ENCODE measurements around the gene SLC46A2. TPM values are rescaled to one million over a fixed set of nuclear protein-coding genes. Genes with fewer than 3 reads are reported as not detected.

SLC46A2 gene
- polyA plus RNA-seq, 4 donors, result 0.03 to 0.30 TPM; not detected in 2

DNA sequence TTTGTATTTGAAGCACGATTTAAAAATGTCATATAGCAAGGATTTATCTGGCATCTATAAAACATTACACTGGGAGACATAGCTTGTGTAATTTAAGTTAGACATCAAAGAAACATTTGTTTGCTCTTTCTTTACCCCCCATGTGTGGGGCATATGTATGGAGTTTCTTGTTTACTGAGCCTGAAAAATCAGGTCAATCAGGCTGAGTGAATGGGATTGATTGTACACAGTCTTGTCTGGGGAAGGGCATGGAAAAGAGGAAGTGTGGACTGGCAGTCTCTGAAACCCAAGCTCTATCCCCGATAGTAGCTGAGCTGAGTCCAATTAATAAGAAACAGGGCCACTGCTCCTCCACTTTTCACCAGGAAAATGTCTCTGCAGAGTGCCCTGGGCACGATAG, 49.4 kb downstream of the SLC46A2 start:
- 16 to 46% (median 44%) methylated on average over 3 of the region's 3 CpGs for WGBS, 3 donors
- Histone ChIP-seq H3K36me3 (ENCODE audit: control insufficient read depth in 3 of 3, insufficient read depth in 2 of 3, low read depth in 1 of 3, low read length in 3 of 3) (peaks cover 3 to 22% (median 7%) of the 10 kb centered on the region in 3 donors), H3K9me3 (ENCODE audit: control insufficient read depth in 2 of 2, insufficient read depth in 1 of 2, low read depth in 1 of 2, low read length in 1 of 2) (no peaks in the 10 kb centered on the region), H3K4me3 (ENCODE audit: low read depth in 1 of 3, low read length in 3 of 3) (no peak overlapping the region), H3K4me1 (ENCODE audit: control insufficient read depth in 3 of 3, insufficient read depth in 2 of 3, low read depth in 1 of 3, low read length in 2 of 3) (peaks cover 0 to 10% (median 6%) of the 10 kb centered on the region in 3 donors), H3K27me3 (ENCODE audit: control insufficient read depth in 3 of 3, insufficient read depth in 3 of 3, low read length in 3 of 3) (no peaks in the 10 kb centered on the region), H3K27ac (ENCODE audit: low read depth in 1 of 3, low read length in 2 of 3) (no peak overlapping the region)
- FAIRE-seq (no peak), DNase-seq (peak in 1 of 2 donors; percentile 19)

DNA sequence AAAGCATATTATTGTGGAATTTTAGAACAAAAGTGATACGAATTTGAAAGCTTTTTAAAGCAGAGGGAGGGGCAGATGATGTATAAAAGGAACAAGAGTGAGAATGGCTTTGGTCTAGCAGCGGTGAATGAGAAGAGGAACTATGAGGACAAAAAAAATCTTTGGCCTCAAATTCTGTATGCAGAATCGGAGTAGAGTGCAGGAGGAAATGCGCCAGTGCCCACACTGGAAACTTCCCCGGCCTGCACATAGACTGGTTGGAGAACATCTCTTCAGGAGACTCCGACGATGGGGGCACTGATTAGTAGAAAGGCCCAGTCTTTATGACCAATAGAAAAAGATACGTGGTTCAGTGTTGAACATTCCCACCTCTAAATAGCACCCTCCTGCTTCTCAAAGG, 51.3 kb downstream of the SLC46A2 start:
- H3K36me3 ChIP-seq (ENCODE audit: control insufficient read depth in 3 of 3, insufficient read depth in 2 of 3, low read depth in 1 of 3, low read length in 3 of 3), result peaks cover 3 to 22% (median 7%) of the 10 kb centered on the region in 3 donors
- no peaks in the 10 kb centered on the region for H3K27me3 ChIP-seq (ENCODE audit: control insufficient read depth in 3 of 3, insufficient read depth in 3 of 3, low read length in 3 of 3)
- no peak overlapping the region for H3K27ac ChIP-seq (ENCODE audit: low read depth in 1 of 3, low read length in 2 of 3)
- no peak for DNase-seq
- H3K4me1 ChIP-seq (ENCODE audit: control insufficient read depth in 3 of 3, insufficient read depth in 2 of 3, low read depth in 1 of 3, low read length in 2 of 3), result peaks cover 0 to 22% (median 8%) of the 10 kb centered on the region in 3 donors
- H3K9me3 ChIP-seq (ENCODE audit: control insufficient read depth in 2 of 2, insufficient read depth in 1 of 2, low read depth in 1 of 2, low read length in 1 of 2), result no peaks in the 10 kb centered on the region
- no peak for FAIRE-seq
- 80 to 96% (median 91%) methylated on average over 8 of the region's 8 CpGs for WGBS, 3 donors
- no peak overlapping the region for H3K4me3 ChIP-seq (ENCODE audit: low read depth in 1 of 3, low read length in 3 of 3)

DNA sequence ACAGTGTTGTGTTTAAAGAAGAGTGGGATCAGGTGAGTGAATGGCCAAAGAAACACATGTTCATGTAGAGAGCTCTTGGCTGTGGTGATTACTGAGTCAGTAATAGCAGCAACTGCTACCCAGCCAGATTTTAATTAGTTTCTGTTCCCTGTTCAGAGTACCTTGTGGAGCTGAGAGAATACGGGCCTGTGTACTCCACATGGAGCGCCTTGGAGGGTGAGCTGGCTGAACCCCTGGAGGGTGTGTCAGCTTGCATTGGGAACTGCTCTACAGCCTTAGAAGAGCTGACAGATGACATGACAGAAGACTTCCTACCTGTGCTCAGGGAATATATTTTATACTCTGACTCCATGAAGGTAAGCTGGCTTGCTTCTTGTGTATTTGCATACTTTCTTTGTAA, 52.3 kb downstream of the SLC46A2 start:
- H3K27me3 ChIP-seq (ENCODE audit: control insufficient read depth in 3 of 3, insufficient read depth in 3 of 3, low read length in 3 of 3), result no peaks in the 10 kb centered on the region
- FAIRE-seq (no peak), DNase-seq (no peak)
- peaks cover 3 to 29% (median 7%) of the 10 kb centered on the region in 3 donors for H3K36me3 ChIP-seq (ENCODE audit: control insufficient read depth in 3 of 3, insufficient read depth in 2 of 3, low read depth in 1 of 3, low read length in 3 of 3)
- no peak overlapping the region for H3K27ac ChIP-seq (ENCODE audit: low read depth in 1 of 3, low read length in 2 of 3)
- H3K4me3 ChIP-seq (ENCODE audit: low read depth in 1 of 3, low read length in 3 of 3), result no peak overlapping the region
- H3K4me1 ChIP-seq (ENCODE audit: control insufficient read depth in 3 of 3, insufficient read depth in 2 of 3, low read depth in 1 of 3, low read length in 2 of 3), result peaks cover 0 to 22% (median 8%) of the 10 kb centered on the region in 3 donors
- no peaks in the 10 kb centered on the region for H3K9me3 ChIP-seq (ENCODE audit: control insufficient read depth in 2 of 2, insufficient read depth in 1 of 2, low read depth in 1 of 2, low read length in 1 of 2)
- WGBS, 3 donors, result 66 to 79% (median 67%) methylated on average over 2 of the region's 2 CpGs

DNA sequence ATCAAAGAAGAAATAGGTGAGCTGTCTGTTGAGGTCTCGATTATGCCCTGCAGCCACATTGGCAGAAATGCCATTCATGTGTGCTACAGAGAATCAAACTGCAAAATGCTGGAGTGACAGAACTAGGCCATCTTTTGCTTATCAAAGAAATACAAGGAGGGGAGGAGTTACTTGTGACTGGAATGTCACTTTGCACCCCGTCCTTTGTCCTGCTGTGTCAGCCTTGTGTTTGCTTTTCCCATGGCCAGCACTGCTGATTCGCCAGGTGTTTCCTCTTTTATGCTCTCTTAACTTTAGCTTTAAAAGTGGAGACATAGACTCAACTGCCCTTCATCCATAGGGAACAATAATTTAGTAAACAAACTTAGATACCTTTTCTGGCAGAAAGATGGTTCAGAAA, 54.3 kb downstream of the SLC46A2 start:
- Histone ChIP-seq H3K9me3 (ENCODE audit: control insufficient read depth in 2 of 2, insufficient read depth in 1 of 2, low read depth in 1 of 2, low read length in 1 of 2) (no peaks in the 10 kb centered on the region), H3K4me3 (ENCODE audit: low read depth in 1 of 3, low read length in 3 of 3) (no peak overlapping the region), H3K27me3 (ENCODE audit: control insufficient read depth in 3 of 3, insufficient read depth in 3 of 3, low read length in 3 of 3) (no peaks in the 10 kb centered on the region), H3K4me1 (ENCODE audit: control insufficient read depth in 3 of 3, insufficient read depth in 2 of 3, low read depth in 1 of 3, low read length in 2 of 3) (peaks cover 0 to 22% (median 8%) of the 10 kb centered on the region in 3 donors), H3K27ac (ENCODE audit: low read depth in 1 of 3, low read length in 2 of 3) (peak overlapping the region; percentile 68 to 86 (median 74)), H3K36me3 (ENCODE audit: control insufficient read depth in 3 of 3, insufficient read depth in 2 of 3, low read depth in 1 of 3, low read length in 3 of 3) (peaks cover 3 to 25% (median 9%) of the 10 kb centered on the region in 3 donors)
- no peak for FAIRE-seq
- WGBS, 3 donors, result 8 to 64% (median 27%) methylated on average over 3 of the region's 3 CpGs
- peak; percentile 86 to 93 for DNase-seq

DNA sequence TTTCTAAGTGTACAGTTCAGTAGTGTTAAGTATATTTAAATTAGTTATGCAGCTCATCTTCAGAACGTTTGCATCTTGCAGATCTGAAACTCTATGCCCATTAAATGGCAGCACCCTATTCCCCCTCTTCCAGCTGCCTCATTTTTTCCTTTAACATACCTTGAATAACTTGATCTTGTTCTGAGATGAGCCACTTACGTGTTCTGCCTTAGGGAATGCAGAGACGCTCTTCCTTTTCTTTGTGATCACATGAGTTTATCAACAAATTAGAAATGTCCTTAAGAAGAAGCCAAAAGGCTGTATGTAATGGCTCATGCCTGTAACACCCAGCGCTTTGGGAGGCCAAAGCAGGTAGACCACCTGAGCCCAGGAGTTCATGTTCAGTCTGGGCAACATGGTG, 57.6 kb downstream of the SLC46A2 start:
- no peak for FAIRE-seq

DNA sequence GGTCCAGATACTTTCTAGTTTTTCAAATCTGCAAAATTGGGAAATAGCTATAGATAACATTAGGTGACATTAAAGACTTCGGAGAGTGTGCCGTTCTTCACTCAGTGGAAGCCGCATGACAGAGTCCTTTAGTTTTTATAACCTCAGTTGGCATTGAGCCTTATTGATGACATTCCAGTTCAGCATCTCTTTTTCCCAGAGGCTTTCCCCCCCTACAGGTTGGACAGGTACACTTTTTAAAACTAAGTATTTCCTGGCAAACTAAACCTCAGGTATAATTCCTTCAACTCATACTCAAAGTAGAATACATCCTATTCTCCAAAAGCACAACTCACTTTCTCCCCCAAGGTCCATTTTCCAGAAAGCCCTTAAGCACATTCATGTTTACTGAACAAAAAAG, 58.7 kb downstream of the SLC46A2 start:
- Histone ChIP-seq H3K9me3 (ENCODE audit: control insufficient read depth in 2 of 2, insufficient read depth in 1 of 2, low read depth in 1 of 2, low read length in 1 of 2) (no peaks in the 10 kb centered on the region), H3K36me3 (ENCODE audit: control insufficient read depth in 3 of 3, insufficient read depth in 2 of 3, low read depth in 1 of 3, low read length in 3 of 3) (peaks cover 0 to 19% (median 5%) of the 10 kb centered on the region in 3 donors), H3K27ac (ENCODE audit: low read depth in 1 of 3, low read length in 2 of 3) (no peak overlapping the region), H3K4me1 (ENCODE audit: control insufficient read depth in 3 of 3, insufficient read depth in 2 of 3, low read depth in 1 of 3, low read length in 2 of 3) (peaks cover 5 to 20% (median 5%) of the 10 kb centered on the region in 3 donors), H3K4me3 (ENCODE audit: low read depth in 1 of 3, low read length in 3 of 3) (no peak overlapping the region), H3K27me3 (ENCODE audit: control insufficient read depth in 3 of 3, insufficient read depth in 3 of 3, low read length in 3 of 3) (no peaks in the 10 kb centered on the region)
- FAIRE-seq (no peak), DNase-seq (no peak)
- WGBS, 3 donors, result 64 to 83% (median 65%) methylated on average over 3 of the region's 3 CpGs

More for the DNA sequence above, 57.6 kb downstream of the SLC46A2 start:
- no peak for DNase-seq
- H3K27me3 ChIP-seq (ENCODE audit: control insufficient read depth in 3 of 3, insufficient read depth in 3 of 3, low read length in 3 of 3), result no peaks in the 10 kb centered on the region
- no peak overlapping the region for H3K27ac ChIP-seq (ENCODE audit: low read depth in 1 of 3, low read length in 2 of 3)
- WGBS, 3 donors, result 84 to 92% (median 88%) methylated on average over 4 of the region's 4 CpGs
- H3K4me1 ChIP-seq (ENCODE audit: control insufficient read depth in 3 of 3, insufficient read depth in 2 of 3, low read depth in 1 of 3, low read length in 2 of 3), result peaks cover 5 to 22% (median 8%) of the 10 kb centered on the region in 3 donors
- peaks cover 0 to 19% (median 5%) of the 10 kb centered on the region in 3 donors for H3K36me3 ChIP-seq (ENCODE audit: control insufficient read depth in 3 of 3, insufficient read depth in 2 of 3, low read depth in 1 of 3, low read length in 3 of 3)
- no peaks in the 10 kb centered on the region for H3K9me3 ChIP-seq (ENCODE audit: control insufficient read depth in 2 of 2, insufficient read depth in 1 of 2, low read depth in 1 of 2, low read length in 1 of 2)
- no peak overlapping the region for H3K4me3 ChIP-seq (ENCODE audit: low read depth in 1 of 3, low read length in 3 of 3)

DNA sequence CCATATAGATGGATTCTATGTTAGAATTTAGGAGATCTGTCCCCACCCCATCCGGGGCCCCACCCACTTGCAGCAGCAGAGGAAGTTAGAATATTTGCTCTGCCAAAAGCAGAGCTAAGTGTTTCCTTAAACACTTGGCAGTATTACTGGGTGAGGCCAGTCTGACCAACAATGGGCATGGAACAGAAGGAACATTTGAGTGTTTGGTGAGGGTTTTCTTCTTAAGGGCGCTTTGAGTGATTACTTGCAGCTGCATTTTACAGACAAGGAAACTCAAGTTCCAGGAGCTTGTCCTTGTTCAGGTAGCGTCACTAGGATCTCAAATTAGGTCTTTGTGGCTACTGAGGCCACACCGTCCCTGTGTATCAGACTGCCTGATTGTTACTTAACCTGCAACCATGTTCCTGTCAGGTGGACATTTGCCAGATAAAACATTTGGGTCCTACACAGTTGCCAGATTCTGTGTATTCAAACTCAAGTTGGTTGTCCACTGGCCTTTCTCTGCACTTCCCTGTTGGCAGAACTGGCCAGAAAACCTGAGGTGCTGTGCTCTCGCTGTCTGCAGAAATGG, 59.3 kb downstream of the SLC46A2 start:
- no peaks in the 10 kb centered on the region for H3K27me3 ChIP-seq (ENCODE audit: control insufficient read depth in 3 of 3, insufficient read depth in 3 of 3, low read length in 3 of 3)
- FAIRE-seq (no peak), DNase-seq (peak in 1 of 2 donors; percentile 27)
- H3K36me3 ChIP-seq (ENCODE audit: control insufficient read depth in 3 of 3, insufficient read depth in 2 of 3, low read depth in 1 of 3, low read length in 3 of 3), result peaks cover 0 to 17% (median 5%) of the 10 kb centered on the region in 3 donors
- H3K4me1 ChIP-seq (ENCODE audit: control insufficient read depth in 3 of 3, insufficient read depth in 2 of 3, low read depth in 1 of 3, low read length in 2 of 3), result peaks cover 2 to 14% (median 5%) of the 10 kb centered on the region in 3 donors
- H3K4me3 ChIP-seq (ENCODE audit: low read depth in 1 of 3, low read length in 3 of 3), result no peak overlapping the region
- no peaks in the 10 kb centered on the region for H3K9me3 ChIP-seq (ENCODE audit: control insufficient read depth in 2 of 2, insufficient read depth in 1 of 2, low read depth in 1 of 2, low read length in 1 of 2)
- peak overlapping the region in 1 of 3 donors; percentile 52 for H3K27ac ChIP-seq (ENCODE audit: low read depth in 1 of 3, low read length in 2 of 3)
- 57 to 64% (median 58%) methylated on average over 5 of the region's 5 CpGs for WGBS, 3 donors
